Measurements from ENCODE around the gene DDX51.

Gene DDX51, protein sequence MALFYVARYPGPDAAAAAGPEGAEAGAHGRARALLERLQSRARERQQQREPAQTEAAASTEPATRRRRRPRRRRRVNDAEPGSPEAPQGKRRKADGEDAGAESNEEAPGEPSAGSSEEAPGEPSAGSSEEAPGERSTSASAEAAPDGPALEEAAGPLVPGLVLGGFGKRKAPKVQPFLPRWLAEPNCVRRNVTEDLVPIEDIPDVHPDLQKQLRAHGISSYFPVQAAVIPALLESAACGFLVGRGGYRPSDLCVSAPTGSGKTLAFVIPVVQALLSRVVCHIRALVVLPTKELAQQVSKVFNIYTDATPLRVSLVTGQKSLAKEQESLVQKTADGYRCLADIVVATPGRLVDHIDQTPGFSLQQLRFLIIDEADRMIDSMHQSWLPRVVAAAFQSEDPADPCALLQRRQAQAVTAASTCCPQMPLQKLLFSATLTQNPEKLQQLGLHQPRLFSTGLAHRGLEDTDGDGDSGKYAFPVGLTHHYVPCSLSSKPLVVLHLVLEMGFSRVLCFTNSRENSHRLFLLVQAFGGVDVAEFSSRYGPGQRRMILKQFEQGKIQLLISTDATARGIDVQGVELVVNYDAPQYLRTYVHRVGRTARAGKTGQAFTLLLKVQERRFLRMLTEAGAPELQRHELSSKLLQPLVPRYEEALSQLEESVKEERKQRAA

DNA sequence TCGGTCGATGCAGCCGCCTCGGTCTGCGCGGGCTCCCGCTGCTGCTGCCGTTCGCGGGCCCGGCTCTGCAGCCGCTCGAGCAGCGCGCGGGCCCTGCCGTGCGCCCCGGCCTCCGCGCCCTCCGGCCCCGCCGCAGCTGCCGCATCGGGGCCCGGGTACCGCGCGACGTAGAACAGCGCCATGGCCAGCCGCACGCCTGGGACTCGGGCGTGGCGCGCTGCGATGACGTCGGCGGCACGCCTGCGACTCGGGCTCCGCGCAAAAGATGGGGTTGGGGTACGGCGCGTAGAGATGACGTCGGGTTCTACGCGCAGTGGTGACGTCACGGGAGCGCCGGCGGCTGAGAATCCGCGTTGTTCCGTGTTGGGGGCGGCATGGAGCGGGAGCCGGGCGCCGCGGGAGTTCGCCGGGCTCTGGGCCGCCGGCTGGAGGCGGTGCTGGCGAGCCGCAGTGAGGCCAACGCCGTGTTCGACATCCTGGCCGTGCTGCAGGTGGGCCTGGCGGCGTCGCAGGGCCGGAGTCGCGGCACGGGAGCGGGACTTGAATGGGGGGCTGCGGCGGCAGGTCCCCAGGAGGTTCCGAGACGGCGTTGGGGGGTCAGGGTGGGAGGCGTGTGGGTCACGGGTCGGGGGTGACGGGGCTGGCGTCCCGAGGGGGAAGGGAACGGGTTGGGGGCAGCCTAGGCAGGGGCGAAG lies at the start of gene DDX51, which contains the start of gene NOC4L:
Gene DDX51 (minus strand): TSS at position 205 of the 695 bp plus-strand sequence. CDS start 23 bp downstream, at position 182.
Gene NOC4L (plus strand): TSS at position 343 of the 695 bp plus-strand sequence. CDS start 32 bp downstream, at position 375.
- peak; percentile 98 for DNase-seq

DNA sequence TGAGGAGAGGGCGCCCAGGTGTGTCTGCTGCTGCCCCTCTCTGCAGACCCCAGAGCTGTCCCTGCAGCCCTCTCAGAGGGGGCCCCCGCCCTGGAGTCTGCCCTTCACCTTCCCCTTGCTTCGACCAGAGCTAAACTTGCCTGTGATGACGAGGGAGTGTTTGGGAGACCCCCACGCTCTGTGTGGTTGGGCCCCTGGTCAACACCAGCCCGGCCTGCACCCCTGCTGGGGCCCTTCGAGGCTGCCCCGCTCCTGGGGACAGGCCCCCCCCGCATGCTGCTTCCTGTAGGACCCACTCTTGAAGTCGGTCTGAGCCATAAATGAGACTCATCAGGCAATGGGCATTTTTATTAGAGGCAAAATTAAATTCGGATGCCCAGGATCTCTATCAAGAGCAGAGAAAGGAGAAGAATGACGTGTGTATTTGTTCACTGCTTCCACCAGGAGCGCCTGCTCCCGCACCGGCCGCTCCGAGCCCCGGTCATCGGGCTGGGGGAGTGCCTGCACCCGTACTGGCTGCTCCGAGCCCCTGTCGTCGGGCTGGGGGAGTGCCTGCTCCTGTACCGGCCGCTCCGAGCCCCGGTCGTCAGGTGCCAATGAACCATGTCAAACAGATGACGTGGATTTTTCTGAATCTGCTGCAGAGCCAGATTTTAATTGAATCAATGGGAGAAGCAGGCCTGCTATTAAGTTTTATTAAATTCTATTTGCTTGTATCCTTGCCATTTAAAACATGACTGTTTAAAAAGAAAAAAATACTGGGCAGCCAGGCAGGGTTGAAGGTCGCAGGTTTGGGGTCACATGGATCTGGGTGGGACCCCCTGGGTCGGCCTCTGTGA lies 47.8 kb upstream of the DDX51 start:
- DNase-seq = no peak

DNA sequence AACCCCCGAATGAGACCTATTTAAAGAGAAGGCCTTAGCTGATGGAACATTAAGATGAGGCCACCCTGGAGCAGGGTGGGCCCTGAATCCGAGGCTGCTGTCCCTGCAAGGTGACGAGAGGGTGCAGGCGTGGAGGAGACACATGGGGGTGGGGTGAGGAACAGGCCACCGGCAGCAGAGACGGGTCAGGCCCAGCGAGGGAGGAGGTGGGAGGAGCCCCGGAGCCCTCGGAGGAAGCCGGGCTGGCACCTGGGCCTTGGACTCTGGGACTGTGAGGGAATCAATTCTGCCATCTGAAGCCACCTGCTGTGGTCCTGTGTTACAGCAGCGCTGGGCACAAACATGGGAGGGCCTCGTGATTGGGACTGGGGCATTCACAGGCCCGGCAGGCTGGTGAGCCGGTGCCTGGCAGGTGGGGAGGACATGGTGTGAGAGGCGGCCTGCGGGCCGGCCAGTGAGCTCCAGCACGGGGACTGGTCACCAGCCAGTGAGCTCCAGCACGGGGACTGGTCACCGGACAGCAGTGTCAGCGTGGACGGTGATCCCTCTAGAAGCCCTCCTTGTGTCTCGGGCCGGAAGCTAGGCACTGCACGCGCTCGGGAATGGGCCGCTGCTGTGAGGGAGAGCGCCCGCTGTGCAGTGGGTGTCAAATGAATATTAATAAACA lies 46.8 kb upstream of the DDX51 start:
- no peak for DNase-seq

DNA sequence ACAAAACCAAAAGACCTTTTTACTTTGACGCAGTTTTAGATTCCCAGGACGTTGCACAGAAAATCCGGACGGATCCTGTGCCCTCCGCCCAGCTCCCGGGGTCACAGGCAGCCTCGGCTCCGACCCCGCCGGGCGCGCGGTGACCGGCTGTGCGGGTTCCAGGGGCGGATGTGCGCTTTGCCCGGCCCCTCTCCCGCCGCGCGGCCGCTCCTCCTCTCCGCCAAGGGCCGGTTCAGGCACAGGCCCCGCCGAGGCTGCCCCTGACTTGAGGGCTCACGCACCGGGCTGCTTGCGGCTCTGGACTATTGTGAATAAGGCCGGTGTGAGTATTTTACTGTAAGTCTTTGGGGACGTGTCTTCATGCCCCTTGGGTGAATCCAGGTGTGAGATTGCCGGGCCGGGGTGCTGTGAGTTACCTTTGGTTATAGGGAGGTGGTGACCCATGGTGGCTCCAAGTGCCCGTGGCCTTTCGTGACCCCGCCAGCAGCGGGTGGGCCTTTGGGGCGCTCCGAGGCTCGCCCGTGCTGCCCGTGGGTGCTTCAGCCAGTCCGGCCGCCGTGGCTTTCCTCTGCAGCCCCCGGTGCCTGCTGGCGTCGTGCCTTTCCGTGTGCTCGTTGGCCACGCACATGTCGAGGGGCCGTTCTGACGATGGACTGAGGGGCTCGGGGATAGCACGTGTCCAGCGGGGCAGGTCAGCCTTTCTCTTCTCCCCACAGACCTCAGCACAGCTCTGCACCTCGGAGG lies 46.1 kb upstream of the DDX51 start:
- no peak for DNase-seq

DNA sequence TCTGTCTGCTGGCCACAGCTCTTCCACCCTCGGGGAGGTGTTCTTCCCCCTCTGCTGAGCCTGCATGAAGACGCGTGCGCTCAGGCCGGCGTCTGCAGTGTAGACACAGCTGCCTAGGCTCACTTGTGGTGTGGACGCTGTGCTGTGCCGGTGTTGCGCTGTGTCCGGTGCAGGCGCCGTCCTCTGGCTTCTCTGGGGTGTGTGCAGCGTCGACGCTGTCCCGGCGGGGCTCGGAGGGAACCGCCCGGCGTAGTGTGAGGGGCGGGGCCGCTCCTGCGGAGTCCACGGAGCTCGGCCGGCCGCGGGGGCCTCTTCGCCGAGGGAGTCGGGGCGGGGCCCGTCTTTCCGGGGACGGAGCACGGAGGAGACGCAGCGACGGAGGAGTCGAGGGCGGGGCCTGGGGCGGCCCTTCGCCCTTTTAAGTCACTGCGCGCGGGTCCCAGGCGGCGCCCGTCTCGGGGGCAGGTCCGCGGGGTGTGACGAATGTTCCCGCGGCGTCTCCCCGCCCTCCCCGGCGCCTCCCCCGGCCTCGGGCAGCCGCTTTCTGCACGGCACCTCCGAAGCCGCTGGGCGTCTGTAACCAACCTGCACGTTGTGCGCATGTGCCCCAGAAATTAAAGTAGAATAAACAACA lies 45.4 kb upstream of the DDX51 start:
- peak; percentile 97 for DNase-seq

DNA sequence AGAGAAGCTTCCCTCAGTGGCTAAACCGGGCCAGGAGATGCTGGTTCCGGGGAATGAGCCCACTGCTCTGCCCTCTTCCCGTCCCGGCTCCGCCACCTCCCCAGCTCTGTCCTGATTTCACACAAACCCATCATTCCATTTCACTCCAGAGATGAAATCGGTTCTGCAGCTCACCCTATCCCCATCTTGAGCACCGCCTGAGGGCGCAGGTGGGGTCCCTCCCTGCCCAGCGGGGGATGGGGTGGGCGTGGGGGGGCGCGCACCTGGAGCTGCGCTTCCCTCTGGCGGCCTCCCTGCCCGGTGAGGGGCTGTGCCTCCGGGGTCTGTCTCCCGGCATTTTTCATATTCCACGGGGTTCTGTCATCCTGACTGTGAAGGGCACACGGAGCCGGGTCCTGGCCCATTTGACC lies 44.8 kb upstream of the DDX51 start:
- DNase-seq = no peak

DNA sequence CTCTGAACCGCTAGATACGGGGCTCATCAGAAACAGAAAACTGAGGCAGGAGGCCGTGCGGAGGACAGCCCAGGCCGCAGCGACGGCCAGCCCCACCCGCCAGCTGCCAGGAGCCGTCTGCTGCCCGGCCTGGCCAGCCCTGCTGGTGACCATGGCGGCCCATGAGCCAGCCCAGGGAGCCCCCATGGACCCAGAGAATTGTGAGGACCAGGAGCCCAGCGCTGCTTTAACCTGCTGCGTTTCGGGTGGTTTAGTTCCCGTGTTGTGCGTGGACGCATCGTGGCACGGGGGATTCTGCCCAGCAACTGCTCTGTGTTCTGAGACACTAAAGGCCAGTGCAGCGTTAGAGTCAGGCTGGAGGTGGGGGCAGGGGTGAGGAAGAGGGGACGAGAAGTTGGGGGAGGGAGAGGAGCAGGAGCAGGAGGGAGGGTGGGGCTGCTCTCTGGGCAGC lies 44.4 kb upstream of the DDX51 start:
- no peak for DNase-seq

DNA sequence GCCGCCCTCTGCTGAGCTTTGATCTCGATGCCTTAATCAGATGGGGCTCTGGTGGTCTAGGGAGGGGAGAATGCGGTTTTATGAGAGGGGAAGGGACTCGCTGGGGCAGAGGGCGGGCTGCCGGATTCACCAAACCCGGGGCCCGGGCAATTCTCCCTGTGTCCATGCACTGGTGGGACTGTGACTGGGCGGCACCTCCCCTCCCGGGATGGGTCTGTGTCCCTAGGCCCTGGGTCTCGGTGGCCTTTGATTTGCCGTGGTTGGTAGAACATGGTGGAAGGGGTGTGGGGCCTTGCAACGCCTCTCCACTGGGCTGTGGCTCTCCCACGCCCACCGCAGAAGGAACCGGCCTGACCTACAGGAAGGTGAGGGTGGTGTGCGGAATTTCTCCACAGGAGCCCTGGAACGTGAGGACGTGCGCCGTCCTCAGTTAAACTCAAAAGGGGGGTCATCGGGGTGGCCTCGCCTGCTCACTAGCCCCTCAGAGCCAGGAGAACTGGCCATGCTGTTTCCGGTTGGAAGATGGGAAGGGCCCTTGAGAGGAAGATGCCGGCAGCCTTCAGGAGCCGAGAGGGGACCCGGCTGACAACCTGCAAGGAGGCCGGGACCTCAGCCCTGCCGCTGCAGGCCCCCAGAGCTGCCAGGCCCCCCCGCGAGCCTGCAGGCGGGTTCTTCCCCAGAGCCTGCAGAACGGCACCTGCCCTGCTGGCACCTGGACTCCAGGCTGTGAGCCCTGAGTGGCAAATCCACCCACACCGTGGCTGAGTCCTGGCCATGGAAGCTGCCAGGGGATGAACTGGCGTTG lies 43.7 kb upstream of the DDX51 start:
- DNase-seq = no peak

DNA sequence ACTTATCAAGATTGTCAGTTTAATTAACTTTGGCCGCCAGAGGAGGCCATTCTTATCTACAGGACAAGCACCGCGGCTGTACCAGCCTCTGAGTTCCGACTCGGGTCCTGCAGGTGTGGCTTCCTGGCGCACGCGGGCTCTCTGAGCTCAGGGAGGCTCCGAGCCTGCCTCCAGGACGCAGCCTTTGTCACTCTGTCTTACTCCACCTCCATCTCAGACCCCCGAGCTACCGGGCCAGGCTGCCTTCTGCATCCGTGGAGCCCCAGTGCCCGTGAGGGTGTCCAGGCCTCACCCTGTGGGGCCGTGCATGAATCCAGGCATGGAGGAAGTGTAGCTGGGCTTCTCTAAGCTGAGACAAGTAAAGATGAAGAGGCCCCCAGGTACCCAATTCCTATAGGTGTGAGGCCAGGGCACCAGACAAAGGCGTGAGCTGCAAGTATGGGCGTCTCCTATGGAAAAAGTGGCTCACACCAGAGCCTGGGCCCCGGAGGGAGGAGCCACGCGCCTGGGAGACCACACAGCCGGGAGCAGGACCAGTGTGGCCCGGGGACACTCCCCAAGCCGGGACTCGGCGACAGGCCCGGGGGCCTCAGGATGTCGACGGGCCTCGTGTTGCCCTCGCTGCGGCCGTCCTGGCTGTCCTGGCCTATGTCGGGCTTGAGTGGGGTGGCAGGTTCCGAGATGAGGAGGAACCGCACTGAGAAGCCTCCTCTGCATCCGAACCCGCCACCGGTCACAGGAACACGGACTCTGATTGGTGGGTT lies 42.9 kb upstream of the DDX51 start:
- DNase-seq = no peak

DNA sequence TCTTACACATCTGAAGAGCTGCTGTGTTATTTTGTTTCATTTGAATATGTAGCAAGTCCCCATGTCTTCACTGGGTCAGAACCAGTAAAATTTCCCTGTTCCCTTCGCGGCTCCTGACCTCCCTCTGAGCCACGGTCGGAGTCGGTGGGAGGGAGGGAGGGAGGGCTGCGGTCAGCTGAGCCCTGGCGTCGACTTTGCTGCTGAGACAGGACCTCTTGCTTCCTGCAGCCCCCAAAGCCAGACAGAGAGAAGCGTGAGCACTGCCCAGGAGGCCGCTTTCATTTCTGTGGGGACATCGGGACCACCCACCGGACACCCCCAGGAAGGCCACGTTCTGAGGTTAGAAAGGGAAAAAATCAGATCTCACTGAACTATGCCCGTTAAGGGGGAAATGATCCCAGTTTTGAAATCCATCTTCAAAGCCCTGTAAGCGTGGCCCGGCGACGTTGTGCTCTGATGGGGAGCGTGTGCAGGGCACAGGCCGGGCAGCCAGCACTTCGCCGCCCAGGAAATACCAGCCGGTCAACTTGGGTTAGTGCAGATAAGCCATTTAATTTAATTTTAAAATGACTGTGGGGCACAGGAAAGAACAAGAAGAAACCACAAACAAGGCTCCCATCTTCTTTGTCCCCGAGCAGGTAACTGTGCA lies 42.2 kb upstream of the DDX51 start:
- no peak for DNase-seq

DNA sequence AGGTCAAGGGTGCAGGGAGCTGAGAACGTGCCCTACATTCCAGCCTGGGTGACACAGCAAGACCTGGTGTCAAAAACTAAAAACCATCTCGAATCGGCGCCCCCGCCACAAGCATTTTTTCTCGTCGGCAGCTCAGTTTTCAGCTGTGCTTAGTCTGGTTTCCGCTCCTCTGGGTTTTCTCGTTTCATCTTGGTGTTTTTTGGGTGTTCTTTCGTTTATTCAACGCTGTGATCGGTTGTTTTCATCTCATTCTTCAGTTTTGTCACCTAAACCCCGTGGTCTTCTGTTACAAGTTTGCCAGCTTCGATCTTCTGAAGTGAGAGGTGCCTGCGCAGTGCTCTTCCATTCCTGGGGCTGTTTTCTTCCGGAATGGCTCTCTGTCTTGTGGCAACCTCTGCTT lies 41.6 kb upstream of the DDX51 start:
- no peak for DNase-seq

DNA sequence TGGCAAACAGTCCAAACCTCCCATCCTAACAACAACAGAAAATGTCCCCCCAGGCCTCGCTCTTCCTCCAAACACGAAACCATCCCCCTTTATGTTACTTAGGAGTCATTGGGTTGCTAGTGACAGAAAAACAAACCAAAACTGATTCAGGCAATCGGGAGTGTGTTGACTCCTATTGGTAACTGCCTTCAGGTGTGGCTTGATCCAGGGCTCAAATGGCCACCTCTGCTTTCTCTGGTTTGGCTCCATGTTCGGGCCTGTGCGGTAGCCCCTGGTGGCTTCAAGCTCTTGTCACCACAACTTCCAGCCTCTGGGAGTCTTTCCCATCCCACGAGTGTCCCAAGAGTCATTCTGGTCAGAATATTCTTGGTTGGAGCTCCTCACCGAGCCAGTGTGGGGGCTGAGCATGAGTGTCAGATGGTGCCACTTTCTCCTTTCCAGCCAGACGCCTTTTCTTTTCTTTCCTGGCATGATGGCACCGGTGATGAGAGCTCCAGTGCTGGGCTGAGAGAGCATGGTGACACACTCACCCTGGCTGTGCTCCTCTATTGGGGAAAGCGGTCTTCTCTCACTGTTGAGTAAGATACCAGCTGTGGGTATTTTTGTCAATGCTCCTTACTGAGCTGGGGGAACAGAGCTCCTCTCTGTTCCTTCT lies 38.7 kb upstream of the DDX51 start:
- DNase-seq = no peak

DNA sequence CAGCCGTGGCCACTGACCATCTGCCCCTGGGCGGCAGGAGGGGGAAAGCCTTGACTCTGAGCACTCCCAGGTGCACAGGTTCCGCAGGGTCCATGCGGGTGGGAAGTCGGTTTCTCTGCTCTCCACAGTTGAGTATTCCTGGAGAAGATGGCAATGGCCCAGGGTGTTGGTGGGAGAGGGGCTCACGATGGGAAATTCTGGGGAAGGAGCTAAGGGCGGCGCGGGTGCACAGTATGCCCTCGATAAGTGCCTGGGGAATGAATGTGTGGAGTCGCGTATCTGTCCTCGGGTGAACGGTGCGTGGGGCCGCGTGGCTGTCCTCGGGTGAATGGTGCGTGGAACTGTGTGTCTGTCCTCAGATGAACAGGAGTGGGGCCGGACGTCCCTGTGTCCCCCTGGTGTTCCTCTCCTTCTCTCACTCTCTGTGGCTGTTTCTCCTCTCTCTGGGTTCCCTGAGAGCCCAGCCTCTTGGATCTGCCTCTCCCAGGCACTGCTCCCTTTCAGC lies 38.1 kb upstream of the DDX51 start:
- no peak for DNase-seq

DNA sequence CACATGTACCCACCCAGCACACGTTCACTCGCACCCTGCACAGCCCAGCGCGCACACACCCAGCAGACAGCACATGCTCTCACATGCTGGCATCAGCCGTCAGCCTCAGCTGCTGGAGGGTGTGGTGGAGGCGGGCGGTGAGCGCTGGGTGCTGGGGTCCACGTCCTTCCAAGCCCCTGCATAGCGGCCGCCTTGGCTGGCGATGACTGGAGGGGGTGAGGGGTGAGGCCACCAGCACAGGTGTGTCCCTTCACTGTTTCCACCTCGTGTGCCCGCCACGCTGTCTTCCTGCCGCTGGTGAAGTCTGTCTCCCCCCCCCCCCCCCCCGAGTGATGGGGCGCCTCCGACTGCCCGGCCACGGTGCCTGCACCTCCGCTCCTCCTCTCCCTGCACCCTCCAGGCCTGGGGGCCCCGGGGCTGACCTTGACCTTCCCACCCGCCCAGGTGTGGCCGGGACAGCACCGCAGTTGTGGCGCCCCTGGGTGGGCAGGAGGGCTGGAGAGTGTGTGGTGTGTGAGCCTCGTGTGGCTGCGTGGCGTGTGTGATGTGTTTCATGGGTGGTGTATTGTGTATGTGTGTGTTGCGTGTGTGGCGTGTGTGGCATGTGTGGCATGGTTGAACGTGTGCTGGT lies 37.6 kb upstream of the DDX51 start:
- no peak for DNase-seq

DNA sequence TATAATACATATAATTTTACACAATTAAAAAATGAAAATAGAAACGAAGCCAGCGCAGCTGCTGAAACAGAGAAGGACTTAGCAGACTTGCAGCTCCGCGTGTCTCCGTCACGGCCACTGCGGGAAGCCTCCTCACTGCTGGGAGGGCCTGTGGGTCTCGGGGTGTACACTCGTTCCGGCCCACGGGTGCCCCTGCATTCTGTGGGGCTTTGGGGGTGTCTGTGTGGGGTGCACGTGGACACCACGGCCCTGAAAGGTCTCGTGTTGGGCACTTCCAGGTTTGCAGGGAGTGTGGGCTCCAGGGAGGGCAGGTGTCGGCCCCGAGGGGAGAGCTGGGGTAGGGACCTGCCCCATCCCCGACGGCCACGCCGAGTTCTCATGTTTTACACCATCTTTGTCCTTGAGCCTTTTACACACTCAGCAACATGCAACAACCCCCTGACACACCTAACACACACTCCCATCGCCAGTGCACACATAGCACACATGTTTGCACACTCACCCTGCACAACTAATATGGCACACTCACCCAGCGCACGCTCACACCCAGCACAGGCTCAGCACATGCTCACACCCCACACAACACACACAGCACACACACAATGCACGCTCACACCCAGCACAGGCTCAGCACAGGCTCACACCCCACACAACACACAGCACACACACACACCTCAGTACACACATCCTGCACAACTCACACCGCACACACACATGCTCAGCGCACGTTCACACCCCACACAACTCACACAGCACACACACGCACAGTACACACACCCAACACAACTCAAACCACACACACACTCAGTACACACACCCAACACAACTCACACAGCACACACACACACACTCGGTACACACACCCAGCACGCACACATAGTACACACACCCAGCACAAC lies 36.8 kb upstream of the DDX51 start:
- no peak for DNase-seq
